Stimulated activated CD4-positive, alpha-beta T cell treated with anti-CD3 and anti-CD28 coated beads, Interleukin-15, amount 100 ng/mL, for 24 hours (primary cell): Measurements from ENCODE around the gene UROS.

Source experiments
- DNase-seq: peaks from one replicate; pipeline ENCODE4 v3.0.0-alpha.2; 2020

Gene UROS

GRCh38 chr10:125828311-125828710 is 5.3 kb upstream of the UROS start:
- DNase-seq, result no peak

GRCh38 chr10:125827133-125827532 is 4.1 kb upstream of the UROS start:
- no peak for DNase-seq

GRCh38 chr10:125824736-125825135 is 1.7 kb upstream of the UROS start:
- no peak for DNase-seq

- DNase-seq, result peak; percentile 16
Observed at GRCh38 chr10:125823663-125824251, 699 bp upstream of the UROS start.

GRCh38 chr10:125820701-125821100 is 2.4 kb downstream of the UROS start:
- DNase-seq, result no peak

GRCh38 chr10:125817337-125817946 is 5.6 kb downstream of the UROS start:
- DNase-seq, result no peak

GRCh38 chr10:125816548-125816947 is 6.5 kb downstream of the UROS start:
- DNase-seq, result no peak

GRCh38 chr10:125815764-125816163 is 7.3 kb downstream of the UROS start:
- DNase-seq, result no peak

GRCh38 chr10:125812128-125812750 is 10.8 kb downstream of the UROS start:
- no peak for DNase-seq

GRCh38 chr10:125811251-125811650 is 11.8 kb downstream of the UROS start:
- no peak for DNase-seq

GRCh38 chr10:125808047-125808446 is 15.0 kb downstream of the UROS start:
- DNase-seq, result no peak

GRCh38 chr10:125802739-125803138 is 20.3 kb downstream of the UROS start:
- DNase-seq, result no peak

GRCh38 chr10:125802131-125802530 is 20.9 kb downstream of the UROS start:
- DNase-seq, result no peak

GRCh38 chr10:125801574-125801973 is 21.5 kb downstream of the UROS start:
- no peak for DNase-seq

GRCh38 chr10:125799451-125800182 is 23.4 kb downstream of the UROS start:
- DNase-seq, result no peak

- DNase-seq, result no peak
Observed at GRCh38 chr10:125797994-125798662, 24.9 kb downstream of the UROS start.

- DNase-seq, result no peak
Observed at GRCh38 chr10:125797424-125797823, 25.6 kb downstream of the UROS start.

- DNase-seq, result no peak
Observed at GRCh38 chr10:125795637-125796190, 27.3 kb downstream of the UROS start.

GRCh38 chr10:125795128-125795527 is 27.9 kb downstream of the UROS start:
- no peak for DNase-seq

- no peak for DNase-seq
Observed at GRCh38 chr10:125792342-125793300, 30.4 kb downstream of the UROS start.

- no peak for DNase-seq
Observed at GRCh38 chr10:125788156-125789034, 34.7 kb downstream of the UROS start.
